ENCODE data around the gene TCAP.

The TCAP gene

DNA sequence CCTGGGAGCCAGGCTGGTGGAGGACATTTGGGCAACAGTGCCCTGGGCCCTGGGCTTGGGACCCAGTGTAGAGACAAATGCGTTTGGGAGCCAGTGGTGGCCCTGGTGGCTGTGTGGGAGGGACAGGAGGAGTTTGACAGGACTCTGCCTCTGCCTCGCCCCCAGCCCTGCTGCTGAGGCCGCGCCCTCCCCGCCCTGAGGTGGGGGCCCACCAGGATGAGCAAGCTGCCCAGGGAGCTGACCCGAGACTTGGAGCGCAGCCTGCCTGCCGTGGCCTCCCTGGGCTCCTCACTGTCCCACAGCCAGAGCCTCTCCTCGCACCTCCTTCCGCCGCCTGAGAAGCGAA is 11.9 kb upstream of the TCAP start:
- Histone ChIP-seq H2AFZ (ENCODE audit: low read length) (no peak overlapping the region), H4K20me1 (ENCODE audit: insufficient read depth, low read length) (no peaks in the 10 kb centered on the region), H3K79me2 (ENCODE audit: low read length) (peaks cover 10% of the 10 kb centered on the region; the same call in 1 of the 2 replicates), H3K27me3 (replicated peaks; ENCODE audit: insufficient read depth, low read length) (no peaks in the 10 kb centered on the region), H3K4me2 (ENCODE audit: low read depth, low read length) (no peak overlapping the region), H3K4me3 (ENCODE audit: low read length) (no peak overlapping the region), H3K9me2 (replicated peaks; ENCODE audit: insufficient read depth, low read length) (no peaks in the 10 kb centered on the region), H3K9ac (ENCODE audit: low read length) (no peak overlapping the region), H3K27ac (ENCODE audit: low read length) (no peak overlapping the region), H3K4me1 (ENCODE audit: low read length) (no peaks in the 10 kb centered on the region), H3F3A (ENCODE audit: insufficient read depth, low read length) (no peaks in the 10 kb centered on the region), H3K36me3 (replicated peaks; ENCODE audit: insufficient read depth, low read length) (no peaks in the 10 kb centered on the region), H3K9me3 (replicated peaks; ENCODE audit: insufficient read depth, low read length) (no peaks in the 10 kb centered on the region)
- TF ChIP-seq EZH2phosphoT487 (IDR thresholded peaks at IDR 0.05; ENCODE audit: low read length) (no peak), EZH2 (optimal IDR thresholded peaks at IDR 0.05; ENCODE audit: low read depth, low read length) (no peak)
- TF ChIP-seq, protein P1, sequence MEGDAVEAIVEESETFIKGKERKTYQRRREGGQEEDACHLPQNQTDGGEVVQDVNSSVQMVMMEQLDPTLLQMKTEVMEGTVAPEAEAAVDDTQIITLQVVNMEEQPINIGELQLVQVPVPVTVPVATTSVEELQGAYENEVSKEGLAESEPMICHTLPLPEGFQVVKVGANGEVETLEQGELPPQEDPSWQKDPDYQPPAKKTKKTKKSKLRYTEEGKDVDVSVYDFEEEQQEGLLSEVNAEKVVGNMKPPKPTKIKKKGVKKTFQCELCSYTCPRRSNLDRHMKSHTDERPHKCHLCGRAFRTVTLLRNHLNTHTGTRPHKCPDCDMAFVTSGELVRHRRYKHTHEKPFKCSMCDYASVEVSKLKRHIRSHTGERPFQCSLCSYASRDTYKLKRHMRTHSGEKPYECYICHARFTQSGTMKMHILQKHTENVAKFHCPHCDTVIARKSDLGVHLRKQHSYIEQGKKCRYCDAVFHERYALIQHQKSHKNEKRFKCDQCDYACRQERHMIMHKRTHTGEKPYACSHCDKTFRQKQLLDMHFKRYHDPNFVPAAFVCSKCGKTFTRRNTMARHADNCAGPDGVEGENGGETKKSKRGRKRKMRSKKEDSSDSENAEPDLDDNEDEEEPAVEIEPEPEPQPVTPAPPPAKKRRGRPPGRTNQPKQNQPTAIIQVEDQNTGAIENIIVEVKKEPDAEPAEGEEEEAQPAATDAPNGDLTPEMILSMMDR (IDR thresholded peaks at IDR 0.05; ENCODE audit: low read length), result no peak
- no peak for DNase-seq

GRCh38 chr17:39653662-39654331 is 11.4 kb upstream of the TCAP start:
- H3K9ac ChIP-seq (ENCODE audit: low read length), result no peak overlapping the region
- no peak overlapping the region for H2AFZ ChIP-seq (ENCODE audit: low read length)
- no peak overlapping the region for H3K4me3 ChIP-seq (ENCODE audit: low read length)
- no peaks in the 10 kb centered on the region for H3K9me3 ChIP-seq (replicated peaks; ENCODE audit: insufficient read depth, low read length)
- no peaks in the 10 kb centered on the region for H3K9me2 ChIP-seq (replicated peaks; ENCODE audit: insufficient read depth, low read length)
- H3K27me3 ChIP-seq (replicated peaks; ENCODE audit: insufficient read depth, low read length), result no peaks in the 10 kb centered on the region
- H3F3A ChIP-seq (ENCODE audit: insufficient read depth, low read length), result no peaks in the 10 kb centered on the region
- peaks cover 10% of the 10 kb centered on the region; the same call in 1 of the 2 replicates for H3K79me2 ChIP-seq (ENCODE audit: low read length)
- DNase-seq, result peak; percentile 52
- H3K27ac ChIP-seq (ENCODE audit: low read length), result no peak overlapping the region
- no peaks in the 10 kb centered on the region for H4K20me1 ChIP-seq (ENCODE audit: insufficient read depth, low read length)
- H3K4me1 ChIP-seq (ENCODE audit: low read length), result no peaks in the 10 kb centered on the region
- H3K4me2 ChIP-seq (ENCODE audit: low read depth, low read length), result no peak overlapping the region
- TF ChIP-seq EZH2 (optimal IDR thresholded peaks at IDR 0.05; ENCODE audit: low read depth, low read length), result no peak
- TF ChIP-seq, protein P1 (IDR thresholded peaks at IDR 0.05; ENCODE audit: low read length), result peak; percentile 95
- no peaks in the 10 kb centered on the region for H3K36me3 ChIP-seq (replicated peaks; ENCODE audit: insufficient read depth, low read length)

GRCh38 chr17:39655105-39655504 is 10.0 kb upstream of the TCAP start:
- H3K27ac ChIP-seq (ENCODE audit: low read length), result no peak overlapping the region
- TF ChIP-seq EZH2 (optimal IDR thresholded peaks at IDR 0.05; ENCODE audit: low read depth, low read length), result no peak
- TF ChIP-seq EZH2phosphoT487 (IDR thresholded peaks at IDR 0.05; ENCODE audit: low read length), result no peak
- TF ChIP-seq, protein P1 (IDR thresholded peaks at IDR 0.05; ENCODE audit: low read length), result no peak
- H3K4me2 ChIP-seq (ENCODE audit: low read depth, low read length), result no peak overlapping the region
- H3K36me3 ChIP-seq (replicated peaks; ENCODE audit: insufficient read depth, low read length), result no peaks in the 10 kb centered on the region
- DNase-seq, result no peak
- H3K9me3 ChIP-seq (replicated peaks; ENCODE audit: insufficient read depth, low read length), result no peaks in the 10 kb centered on the region
- no peaks in the 10 kb centered on the region for H3F3A ChIP-seq (ENCODE audit: insufficient read depth, low read length)
- H3K9ac ChIP-seq (ENCODE audit: low read length), result no peak overlapping the region
- no peak overlapping the region for H3K4me3 ChIP-seq (ENCODE audit: low read length)
- H3K79me2 ChIP-seq (ENCODE audit: low read length), result 0 out of 2 replicates have a peak, but pooled peaks cover 10% of the 10 kb centered on the region
- no peaks in the 10 kb centered on the region for H3K27me3 ChIP-seq (replicated peaks; ENCODE audit: insufficient read depth, low read length)
- no peaks in the 10 kb centered on the region for H3K9me2 ChIP-seq (replicated peaks; ENCODE audit: insufficient read depth, low read length)
- H4K20me1 ChIP-seq (ENCODE audit: insufficient read depth, low read length), result no peaks in the 10 kb centered on the region
- no peak overlapping the region for H2AFZ ChIP-seq (ENCODE audit: low read length)
- H3K4me1 ChIP-seq (ENCODE audit: low read length), result no peaks in the 10 kb centered on the region
